CD4-positive, alpha-beta T cell treated with Interleukin-15 for 4 hours (primary cell): ENCODE results near the gene SRPRB.

Source experiments
- DNase-seq: peaks from one replicate; pipeline ENCODE4 v3.0.0-alpha.2; 2020; ENCODE audit warnings: low spot score

The SRPRB gene

DNA sequence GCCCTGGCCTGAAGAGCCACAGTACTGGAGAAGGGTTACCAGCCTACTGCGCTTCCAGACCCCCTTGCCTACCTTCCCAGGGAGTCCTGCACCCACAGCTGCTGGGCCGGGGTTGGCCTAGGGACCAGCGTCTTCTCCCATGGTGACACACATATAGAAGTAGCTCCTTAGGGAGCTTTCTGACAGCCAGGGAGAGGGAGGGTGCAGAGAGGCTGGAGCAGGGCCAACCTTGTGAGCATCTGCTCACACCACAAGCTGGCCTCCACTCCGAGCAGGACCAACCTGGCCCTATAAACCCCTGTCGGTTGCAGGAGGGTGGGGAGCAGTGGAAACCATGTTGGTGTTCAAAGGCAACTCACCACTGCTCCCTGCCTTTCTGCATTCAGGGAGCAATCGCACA is 35.2 kb downstream of the SRPRB start:
- DNase-seq: no peak

DNA sequence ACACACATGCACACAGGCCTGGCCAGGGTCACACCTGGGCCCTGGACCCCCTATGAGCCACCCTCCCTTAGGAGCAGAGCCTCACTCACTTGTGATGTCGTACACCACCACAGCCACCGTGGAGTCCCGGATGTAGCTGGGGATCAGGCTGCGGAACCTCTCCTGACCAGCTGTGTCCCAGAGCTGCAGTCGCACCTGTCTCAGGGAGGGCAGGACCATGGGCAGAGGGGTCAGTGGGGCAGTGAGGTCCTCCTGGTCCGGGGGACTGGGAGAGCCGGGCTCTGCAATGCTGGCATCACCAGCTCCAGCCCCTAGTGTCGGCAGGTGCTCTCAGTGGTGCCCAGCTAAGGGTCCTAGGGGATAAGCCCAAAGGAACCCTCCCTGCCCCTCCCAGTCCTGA is 35.6 kb downstream of the SRPRB start:
- DNase-seq: no peak

DNA sequence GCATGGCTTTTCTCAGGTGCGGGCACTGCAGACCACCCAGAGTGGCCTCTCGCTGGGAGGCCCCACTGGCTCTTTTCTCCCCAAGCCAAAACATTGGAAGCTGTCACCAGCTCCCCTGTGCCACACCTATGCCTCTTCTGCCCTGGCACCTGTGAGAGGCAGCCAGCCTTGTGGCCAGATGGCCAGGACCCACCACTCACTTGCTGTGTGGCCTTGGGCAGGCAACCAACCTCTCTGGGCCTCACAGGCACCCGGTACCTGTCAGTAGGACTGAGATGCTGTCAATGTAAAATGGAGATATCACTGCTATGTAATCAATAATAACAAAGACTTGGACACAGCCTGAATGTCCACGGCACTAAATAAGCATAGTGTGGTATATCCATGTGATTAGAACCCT is 36.5 kb downstream of the SRPRB start:
- DNase-seq: no peak

DNA sequence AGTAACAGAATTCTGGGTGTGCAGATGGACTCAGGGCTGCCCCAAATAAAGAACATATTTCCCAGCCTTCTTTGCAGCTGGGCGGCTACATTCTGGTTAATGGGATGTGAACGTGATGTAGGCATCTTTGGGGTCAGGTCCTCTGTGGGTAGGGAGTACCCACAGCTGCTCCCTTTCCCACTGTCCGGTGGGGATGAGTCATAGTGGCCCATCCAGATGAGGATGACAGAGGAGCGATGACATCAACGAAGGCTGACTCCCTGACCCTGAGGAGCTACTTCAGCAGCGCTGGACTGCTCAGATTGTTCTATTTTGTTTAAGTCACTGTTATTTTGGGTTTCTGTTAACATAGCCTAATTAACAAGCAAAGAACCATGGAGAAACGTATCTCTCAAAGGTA is 38.0 kb downstream of the SRPRB start:
- no peak for DNase-seq

GRCh38 chr3:133845127-133845526 is 39.5 kb downstream of the SRPRB start:
- DNase-seq: no peak

- no peak for DNase-seq
Measured at GRCh38 chr3:133849346-133849745, 43.7 kb downstream of the SRPRB start.

GRCh38 chr3:133850034-133850433 is 44.4 kb downstream of the SRPRB start:
- no peak for DNase-seq

DNA sequence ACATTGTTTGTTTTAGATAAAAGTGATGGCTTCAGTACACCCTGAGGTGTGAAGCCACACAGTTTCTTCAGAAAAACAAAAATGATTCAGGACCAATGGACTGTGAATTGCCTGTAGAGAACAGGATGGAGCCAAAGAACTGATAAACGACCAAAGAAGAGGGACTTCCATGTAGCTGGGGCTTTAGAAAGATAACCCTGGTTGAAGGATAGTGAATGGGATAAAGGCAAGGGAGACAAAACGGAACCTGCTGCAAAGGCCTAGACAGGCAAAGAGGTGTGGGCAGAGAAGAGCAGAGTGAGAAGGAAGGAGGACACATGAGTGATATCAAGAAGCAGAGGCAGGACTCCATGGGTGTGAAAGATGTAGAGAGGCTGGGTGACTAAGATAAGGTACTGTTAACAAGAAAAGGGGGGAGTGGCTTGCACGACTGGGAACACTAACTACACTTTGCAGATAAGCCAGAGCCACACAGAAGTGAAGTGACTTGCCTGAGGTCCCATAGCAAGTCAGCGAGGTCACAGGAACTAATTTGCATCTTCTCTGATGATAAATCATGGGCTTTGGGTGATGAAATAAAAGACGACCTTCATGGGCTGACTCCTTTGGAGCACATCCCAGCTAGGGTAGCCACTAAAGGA is 45.8 kb downstream of the SRPRB start:
- no peak for DNase-seq

- no peak for DNase-seq
Measured at GRCh38 chr3:133851931-133852330, 46.3 kb downstream of the SRPRB start.

DNA sequence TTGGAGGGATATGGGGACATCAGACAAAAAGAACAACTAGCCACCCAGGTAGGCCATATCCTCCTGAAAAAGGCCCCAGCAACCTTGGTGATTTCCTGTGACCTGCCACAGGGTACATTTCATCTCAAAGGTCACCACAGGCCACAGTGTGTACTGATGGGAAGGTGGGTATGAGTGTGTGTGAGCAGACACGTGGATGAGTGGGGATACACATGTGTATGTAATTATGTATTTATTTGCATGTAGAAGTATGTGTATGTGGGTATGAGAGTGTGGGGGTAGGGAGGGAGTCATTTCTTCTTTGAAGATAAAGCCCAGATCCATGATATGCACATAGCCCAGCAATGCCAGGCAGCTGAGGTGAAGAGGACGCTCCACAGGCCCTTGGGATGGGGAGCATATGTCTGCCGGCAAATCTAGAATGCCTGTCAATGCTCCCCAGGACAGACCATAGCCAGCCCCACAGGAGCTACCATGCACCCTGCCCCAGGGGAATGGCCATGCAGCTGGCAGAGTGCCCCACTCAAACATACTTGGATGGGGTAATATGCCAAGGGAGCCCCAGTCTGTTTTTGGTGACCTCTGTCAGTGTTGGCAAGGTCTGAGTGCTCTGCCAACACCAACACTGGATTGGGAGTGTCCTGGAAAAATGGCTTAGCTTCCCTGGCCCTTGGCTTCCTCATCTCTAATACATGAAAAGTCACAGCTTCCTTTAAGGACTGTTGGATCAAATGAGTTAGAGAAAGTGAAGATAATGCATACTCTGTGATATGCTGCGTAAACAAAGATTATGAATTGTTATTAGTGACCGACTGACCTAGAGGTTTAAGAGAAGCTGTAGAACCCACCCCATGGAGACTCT is 47.7 kb downstream of the SRPRB start:
- DNase-seq: no peak

GRCh38 chr3:133853925-133854227 is 48.3 kb downstream of the SRPRB start:
- no peak for DNase-seq

DNA sequence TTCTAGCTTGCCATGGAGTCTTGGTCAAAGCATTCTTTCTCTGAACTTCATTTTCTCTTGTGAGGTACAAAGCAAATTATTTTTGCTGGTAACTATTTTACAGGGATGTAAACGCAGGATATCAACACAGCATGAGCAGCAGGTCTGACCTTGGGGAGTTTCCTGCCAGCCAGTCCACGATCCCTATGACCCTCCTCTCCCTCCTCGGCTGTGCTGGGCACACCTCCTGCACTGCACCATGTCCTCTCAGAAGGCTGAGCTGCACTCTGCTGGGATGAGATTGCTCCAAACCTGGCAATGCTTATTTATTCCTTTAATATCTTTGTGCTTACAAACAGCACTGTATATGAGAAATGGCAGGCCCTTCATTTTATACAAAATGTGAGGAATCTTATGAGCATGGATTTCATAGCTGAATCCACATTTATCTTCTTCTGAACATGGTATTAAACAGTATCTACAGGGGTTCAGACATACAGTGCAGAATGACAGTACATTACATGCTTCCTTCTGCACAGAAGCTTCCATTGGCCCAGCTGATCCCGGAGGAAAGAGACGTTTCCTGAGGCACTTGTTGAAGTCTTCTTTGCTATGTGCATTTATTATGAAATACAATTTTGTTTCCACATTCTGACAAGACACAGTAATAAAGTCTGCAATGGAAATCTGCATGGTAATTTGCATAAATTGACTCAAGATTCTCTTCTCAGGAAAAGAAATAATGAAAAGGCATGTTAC is 48.8 kb downstream of the SRPRB start:
- DNase-seq: no peak

GRCh38 chr3:133855002-133855370 is 49.4 kb downstream of the SRPRB start:
- DNase-seq: no peak

- DNase-seq: no peak
Measured at GRCh38 chr3:133855772-133856171, 50.2 kb downstream of the SRPRB start.

- DNase-seq: no peak
Measured at GRCh38 chr3:133856316-133856715, 50.7 kb downstream of the SRPRB start.

- no peak for DNase-seq
Measured at GRCh38 chr3:133857767-133858166, 52.2 kb downstream of the SRPRB start.

- DNase-seq: no peak
Measured at GRCh38 chr3:133859381-133860234, 54.0 kb downstream of the SRPRB start.

- no peak for DNase-seq
Measured at GRCh38 chr3:133860519-133860918, 54.9 kb downstream of the SRPRB start.

- no peak for DNase-seq
Measured at GRCh38 chr3:133862161-133862560, 56.5 kb downstream of the SRPRB start.

DNA sequence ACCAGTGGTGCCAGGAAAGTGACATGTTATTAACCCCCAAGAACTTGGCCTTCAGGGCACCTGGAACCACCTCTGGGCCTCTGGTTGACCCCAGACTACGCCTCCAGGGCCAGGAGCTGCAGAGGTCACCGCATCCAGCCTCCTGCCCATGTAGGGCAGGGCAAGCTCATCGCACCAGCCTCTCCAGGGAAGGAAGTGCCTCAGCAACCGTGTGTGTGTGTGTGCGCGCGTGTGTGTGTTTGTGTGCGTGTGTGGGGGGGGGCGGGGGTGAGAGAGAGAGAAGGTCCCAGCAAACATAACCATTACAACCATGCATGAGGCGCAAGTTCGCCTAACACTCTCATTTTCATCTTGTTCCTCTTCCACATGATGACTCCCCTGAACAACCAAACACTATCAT is 58.3 kb downstream of the SRPRB start:
- no peak for DNase-seq

GRCh38 chr3:133864616-133865015 is 59.0 kb downstream of the SRPRB start:
- DNase-seq: no peak

DNA sequence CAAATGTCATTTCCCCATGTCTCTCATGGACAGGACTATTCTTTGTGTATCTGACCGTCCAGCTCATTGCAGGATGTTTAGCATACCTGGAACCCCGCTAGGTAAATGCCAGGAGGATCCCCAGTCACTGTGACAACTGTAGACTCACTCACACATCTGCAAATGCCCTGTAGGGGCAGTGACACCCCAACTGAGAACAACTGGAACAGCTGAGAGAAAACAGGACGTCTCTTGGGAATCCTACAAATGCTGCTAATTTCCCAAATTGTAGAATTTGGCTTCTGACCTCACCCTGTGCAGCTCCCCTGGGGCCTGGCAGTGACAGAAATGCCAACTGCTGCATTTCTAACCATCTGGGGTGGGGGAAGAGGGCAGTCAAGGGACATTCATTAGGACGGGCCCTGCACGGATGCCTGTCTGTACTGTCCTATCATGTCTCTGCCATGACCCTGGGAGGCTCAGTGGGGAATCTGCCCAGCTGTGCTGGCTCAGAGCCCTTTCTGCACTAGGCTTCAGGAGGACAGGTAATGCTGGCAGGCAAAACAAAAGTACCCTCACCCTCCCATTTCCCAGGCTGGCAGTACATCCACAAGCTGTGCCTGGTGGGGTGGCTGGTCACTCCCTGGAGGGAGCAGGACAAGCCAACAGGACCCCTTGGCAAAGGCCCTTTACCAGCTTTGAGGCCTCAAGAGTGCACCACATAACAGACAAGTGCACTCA is 59.7 kb downstream of the SRPRB start:
- no peak for DNase-seq
